NB4 (cell line): ENCODE measurements around the gene NDUFAF4.

Experiments
- DNase-seq: peaks from one replicate; pipeline ENCODE4 v3.0.0; 2010; ENCODE audit warnings: low read depth
- H3K4me3 ChIP-seq: one replicate; pipeline ENCODE4 v1.5.1; 2011; ENCODE audit warnings: mild to moderate bottlenecking, low read depth, low read length, moderate library complexity
- MAX ChIP-seq: IDR thresholded peaks from 2 replicates; pipeline ENCODE4 v1.6.1; 2011; ENCODE audit warnings: low read depth, low read length
- MYC ChIP-seq: IDR thresholded peaks from 2 replicates; pipeline ENCODE4 v1.6.1; 2011; ENCODE audit warnings: low read depth, low read length
- POLR2A ChIP-seq: IDR thresholded peaks from 2 replicates; pipeline ENCODE4 v1.6.1; 2011; ENCODE audit warnings: mild to moderate bottlenecking; ENCODE audit not compliant: insufficient read length; ENCODE audit errors: extremely low read depth
- TF ChIP-seq, protein P1 (sequence below): IDR thresholded peaks from one replicate; pipeline ENCODE4 v1.5.1; 2012; ENCODE audit warnings: low read depth, low read length

NDUFAF4 gene

DNA sequence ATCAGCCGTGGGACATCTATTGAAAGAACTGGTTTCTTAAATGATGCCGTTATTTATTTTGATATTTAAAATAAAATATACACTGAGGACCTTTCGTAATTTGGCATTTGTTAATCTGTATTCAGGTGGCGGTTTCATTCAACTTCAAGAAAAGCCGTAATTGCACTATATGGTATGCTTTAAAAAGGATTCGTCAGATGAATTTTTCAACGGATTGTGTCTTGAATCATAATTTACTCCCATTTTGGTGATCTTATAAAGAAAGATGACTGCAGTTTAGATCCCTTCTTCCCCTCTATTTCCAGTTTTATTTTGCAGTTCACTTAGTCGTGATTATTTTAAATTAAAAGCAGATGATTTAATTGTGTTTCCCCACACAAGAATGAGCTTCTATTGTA, 27.6 kb upstream of the NDUFAF4 start:
- no peak overlapping the region for H3K4me3 ChIP-seq
- no peak for TF ChIP-seq MYC
- no peak for DNase-seq

DNA sequence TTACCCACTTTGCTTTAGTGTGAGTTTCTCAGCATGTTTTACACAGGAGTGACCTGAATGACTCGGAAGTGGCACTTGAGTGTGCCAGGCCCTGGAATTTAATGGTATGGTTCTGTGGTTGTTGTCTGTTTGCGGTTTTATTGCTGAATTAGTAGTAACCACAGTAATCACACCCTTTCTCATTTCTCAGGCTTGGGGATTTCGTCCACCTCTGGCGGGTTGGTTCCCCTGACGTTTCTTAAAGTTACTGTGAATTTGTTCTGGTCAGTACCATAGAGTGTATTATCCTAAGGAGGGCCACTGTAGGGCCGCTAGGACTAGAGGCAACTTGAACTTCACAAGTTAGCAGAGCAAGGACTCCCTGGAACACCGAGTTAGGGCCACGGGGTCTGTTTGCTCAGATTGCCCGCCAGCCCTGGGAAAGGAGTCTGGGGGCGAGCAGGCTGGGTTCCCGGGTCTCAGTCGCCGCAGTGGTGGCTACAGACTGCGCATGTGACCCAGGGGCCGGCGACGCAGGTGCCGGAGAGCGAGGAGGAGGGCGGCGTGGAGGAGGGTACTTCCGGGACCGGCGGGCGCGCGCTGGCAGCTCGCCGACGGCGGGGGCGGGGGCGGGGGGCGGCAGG, 26.3 kb upstream of the NDUFAF4 start:
- TF ChIP-seq MAX (0 out of 2 replicates have a peak, but pooled peaks have one; percentile 34), POLR2A (peak; percentile 15), MYC (no peak; the same call in 1 of the 2 replicates)
- DNase-seq: no peak
- H3K4me3 ChIP-seq: peak overlapping the region; percentile 62

DNA sequence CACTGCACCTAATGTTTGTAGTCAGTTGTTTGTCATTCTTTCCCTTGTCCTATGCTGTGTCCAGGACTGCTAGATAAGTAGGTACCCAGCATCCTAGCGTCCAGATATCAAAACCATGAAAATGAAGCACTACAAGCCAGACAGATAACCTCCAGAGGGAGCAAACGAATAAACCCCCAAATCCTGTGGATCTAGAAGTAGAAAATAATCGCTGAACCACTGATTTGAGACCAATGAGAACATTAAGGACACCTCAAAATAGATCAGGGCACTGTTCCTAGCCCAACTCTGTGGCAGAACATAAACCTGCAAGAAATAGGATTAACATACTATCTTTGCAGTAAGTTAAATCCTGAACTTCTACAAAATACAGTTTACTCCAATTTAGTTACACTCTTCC, 25.7 kb upstream of the NDUFAF4 start:
- DNase-seq: no peak
- no peak for TF ChIP-seq POLR2A
- TF ChIP-seq MAX: no peak
- TF ChIP-seq, protein P1, sequence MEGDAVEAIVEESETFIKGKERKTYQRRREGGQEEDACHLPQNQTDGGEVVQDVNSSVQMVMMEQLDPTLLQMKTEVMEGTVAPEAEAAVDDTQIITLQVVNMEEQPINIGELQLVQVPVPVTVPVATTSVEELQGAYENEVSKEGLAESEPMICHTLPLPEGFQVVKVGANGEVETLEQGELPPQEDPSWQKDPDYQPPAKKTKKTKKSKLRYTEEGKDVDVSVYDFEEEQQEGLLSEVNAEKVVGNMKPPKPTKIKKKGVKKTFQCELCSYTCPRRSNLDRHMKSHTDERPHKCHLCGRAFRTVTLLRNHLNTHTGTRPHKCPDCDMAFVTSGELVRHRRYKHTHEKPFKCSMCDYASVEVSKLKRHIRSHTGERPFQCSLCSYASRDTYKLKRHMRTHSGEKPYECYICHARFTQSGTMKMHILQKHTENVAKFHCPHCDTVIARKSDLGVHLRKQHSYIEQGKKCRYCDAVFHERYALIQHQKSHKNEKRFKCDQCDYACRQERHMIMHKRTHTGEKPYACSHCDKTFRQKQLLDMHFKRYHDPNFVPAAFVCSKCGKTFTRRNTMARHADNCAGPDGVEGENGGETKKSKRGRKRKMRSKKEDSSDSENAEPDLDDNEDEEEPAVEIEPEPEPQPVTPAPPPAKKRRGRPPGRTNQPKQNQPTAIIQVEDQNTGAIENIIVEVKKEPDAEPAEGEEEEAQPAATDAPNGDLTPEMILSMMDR: no peak
- no peak for TF ChIP-seq MYC
- H3K4me3 ChIP-seq: no peak overlapping the region

DNA sequence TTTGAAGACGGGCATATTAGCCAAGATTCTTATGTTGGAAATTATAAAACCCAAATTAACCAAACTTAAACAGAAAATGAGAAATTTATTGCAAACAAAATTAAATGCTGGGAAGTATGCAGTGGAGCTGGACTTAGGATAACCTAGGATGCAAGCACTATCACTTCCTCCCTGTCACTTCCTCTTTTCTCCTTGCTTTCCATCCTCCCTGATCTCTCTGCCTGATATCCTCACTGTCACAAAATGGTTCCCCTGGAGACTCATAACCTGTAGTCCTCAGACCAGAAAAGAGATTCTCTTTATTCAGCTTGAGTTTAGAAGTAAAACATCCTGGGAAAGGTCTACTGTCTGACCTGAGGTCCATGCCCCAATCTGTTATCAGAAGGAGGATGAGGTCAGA, 19.4 kb upstream of the NDUFAF4 start:
- peak; percentile 68 for DNase-seq
- H3K4me3 ChIP-seq: no peak overlapping the region
- TF ChIP-seq, protein P1: no peak
- TF ChIP-seq MAX (no peak), POLR2A (no peak), MYC (no peak)

DNA sequence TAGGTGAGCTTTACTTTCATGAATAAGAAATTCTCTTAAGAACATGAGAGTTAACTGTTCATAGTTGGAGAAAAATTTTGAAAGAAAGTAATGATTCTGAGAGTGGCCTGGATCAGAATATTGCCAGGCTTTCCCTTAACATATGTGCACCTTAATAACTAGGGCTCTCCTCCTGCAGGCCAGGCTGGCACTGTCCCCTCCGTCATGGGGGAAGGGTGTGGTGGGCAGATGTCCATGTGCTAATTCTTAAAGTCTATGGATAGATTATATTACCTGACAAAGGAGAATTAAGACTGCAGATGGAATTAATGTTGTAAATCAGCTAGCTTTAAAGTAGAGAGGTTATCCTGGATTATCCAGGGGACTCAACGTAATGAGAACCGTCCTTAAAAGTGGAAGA, 15.9 kb upstream of the NDUFAF4 start:
- no peak overlapping the region for H3K4me3 ChIP-seq
- TF ChIP-seq MYC: no peak
- TF ChIP-seq POLR2A: no peak
- TF ChIP-seq MAX: no peak
- TF ChIP-seq, protein P1: no peak
- DNase-seq: no peak

GRCh38 chr6:96911751-96912150, 14.1 kb upstream of the NDUFAF4 start:
- DNase-seq: no peak
- H3K4me3 ChIP-seq: no peak overlapping the region
- TF ChIP-seq MAX (no peak), MYC (no peak), POLR2A (no peak)
- TF ChIP-seq, protein P1: no peak

- DNase-seq: no peak
- no peak for TF ChIP-seq MYC
- TF ChIP-seq MAX: no peak
- TF ChIP-seq, protein P1: no peak
- no peak for TF ChIP-seq POLR2A
- no peak overlapping the region for H3K4me3 ChIP-seq
These were observed 13.5 kb upstream of the NDUFAF4 start for GRCh38 chr6:96911171-96911570.
